ENCODE measurements around the gene BLZF1.

The BLZF1 gene

DNA sequence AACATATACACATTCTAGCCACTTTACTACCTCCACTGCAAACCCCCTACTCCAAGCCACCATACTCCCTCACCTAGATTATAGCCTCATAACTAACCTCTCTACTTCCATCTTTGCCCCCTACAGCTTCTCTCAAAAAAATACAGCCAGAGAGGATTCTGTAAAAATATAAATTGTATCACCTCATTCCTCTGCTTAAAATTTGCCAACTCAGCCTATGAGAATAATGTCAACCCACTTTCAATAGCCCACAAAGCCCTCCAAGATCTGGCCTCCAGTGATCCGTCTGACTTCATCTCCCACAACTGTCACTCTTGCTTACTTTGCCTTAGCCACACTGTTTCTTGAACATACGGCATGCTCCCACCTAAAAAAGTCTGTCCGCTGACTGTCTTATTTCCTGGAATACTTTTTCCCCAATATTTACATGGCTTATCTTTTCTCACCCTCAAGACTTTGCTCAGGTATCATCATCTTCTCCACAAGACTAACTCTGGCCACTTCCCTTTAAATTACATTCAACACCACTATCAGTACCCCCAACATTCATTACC is 21.9 kb upstream of the BLZF1 start:
- TF ChIP-seq GATA2 (IDR thresholded peaks at IDR 0.05; ENCODE audit: low read depth, low read length) (no peak), GATA3 (IDR thresholded peaks at IDR 0.05; ENCODE audit: low read depth, low read length) (no peak)

DNA sequence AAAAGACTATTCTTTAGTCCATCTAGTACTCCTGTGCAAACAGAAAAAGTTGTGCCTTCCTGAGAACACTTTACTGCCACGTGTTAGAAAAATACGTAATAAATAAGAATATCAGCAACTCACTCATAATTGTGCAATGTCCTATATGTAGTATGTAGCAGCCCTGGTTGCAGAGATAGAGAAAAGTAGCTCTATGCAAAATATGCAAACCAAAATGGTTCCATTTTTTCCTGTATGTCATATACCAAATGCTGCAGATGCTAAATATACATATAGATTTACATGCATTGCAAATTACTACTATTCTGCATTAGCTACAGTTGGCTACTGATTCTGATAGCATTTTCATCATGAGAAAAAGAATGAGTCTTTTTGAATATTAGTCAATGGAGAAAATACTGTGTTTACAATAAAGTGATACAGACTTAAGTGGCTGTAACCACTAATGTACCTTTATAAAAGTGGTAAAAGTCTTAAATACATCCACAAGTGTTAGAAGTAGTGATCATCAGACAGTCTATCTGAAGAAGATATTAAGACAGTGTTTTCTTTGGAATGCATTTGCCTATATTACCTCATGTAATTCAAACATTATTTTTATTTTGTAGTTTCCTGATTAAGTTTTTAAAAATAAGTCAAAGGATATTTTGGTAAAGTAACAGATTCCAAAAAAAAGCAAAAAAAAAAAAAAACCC is 20.2 kb upstream of the BLZF1 start:
- TF ChIP-seq GATA2 (IDR thresholded peaks at IDR 0.05; ENCODE audit: low read depth, low read length) (no peak), GATA3 (IDR thresholded peaks at IDR 0.05; ENCODE audit: low read depth, low read length) (no peak)

DNA sequence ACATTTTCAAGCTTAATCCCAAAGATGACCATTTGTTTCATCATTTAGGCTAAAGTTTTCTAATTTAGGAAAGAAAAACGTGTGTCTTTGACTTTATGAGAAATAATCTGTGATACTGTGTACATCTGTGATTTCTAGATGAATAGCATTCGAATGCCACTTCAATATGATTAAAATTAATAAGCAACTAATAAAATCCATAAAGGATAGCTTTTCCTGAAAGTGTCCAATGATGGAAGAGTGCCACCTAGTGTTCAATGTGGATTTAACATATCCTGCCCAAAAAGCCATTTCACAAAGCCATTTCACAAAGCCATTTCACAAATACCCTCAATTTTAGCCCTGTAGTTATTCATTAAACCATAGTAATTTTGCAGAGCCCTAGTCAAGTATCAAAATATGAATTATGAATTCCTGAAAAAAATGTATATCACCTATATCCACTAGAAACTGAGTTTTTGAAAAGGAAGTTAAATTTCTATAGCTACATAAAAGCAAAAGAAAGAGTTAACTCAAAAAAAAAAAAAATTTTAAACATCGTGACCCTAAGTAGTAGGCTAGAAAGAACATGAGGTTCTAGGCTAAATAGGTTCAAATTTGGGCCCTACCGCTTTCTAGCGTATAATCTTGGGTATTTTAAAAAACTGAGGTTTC is 19.5 kb upstream of the BLZF1 start:
- no peak for TF ChIP-seq GATA2 (IDR thresholded peaks at IDR 0.05; ENCODE audit: low read depth, low read length)

DNA sequence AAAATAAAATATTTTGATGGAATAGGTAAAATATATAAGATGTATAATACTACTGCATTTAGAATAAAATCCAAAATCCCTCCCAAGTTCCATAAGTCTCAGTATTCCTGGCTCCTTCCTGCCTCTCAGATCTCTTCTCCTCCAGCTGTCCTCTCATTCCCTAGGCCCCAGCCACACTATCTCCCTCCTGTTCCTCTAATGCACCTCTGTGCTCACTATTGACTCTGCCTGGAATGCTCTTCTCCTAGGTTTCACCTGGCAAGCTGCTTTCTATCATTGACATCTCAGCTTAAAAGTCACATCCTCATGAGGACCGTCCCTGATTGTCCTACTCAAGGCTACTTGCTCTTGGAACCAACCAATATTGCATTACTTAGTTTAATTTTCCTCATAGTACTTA is 7.6 kb upstream of the BLZF1 start:
- TF ChIP-seq GATA3 (IDR thresholded peaks at IDR 0.05; ENCODE audit: low read depth, low read length) (no peak), GATA2 (IDR thresholded peaks at IDR 0.05; ENCODE audit: low read depth, low read length) (no peak)

DNA sequence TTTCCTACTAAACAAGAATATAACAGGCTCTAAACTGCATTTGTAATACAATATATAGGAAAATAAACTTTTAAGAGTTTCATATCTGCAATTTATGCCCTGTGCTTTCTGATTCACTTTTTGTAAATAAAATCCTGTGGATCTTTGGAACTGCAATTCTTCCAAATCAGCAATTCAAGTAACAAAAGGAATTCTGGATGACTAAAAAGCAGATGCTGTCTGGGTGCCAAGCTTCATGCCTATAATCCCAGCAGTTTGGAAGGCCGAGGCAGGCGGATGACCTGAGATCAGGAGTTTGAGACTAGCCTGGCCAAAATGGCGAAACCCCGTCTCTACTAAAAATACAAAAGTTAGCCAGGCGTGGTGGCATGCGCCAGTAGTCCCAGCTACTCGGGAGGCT is 6.7 kb upstream of the BLZF1 start:
- TF ChIP-seq GATA3 (IDR thresholded peaks at IDR 0.05; ENCODE audit: low read depth, low read length) = no peak
- no peak for TF ChIP-seq GATA2 (IDR thresholded peaks at IDR 0.05; ENCODE audit: low read depth, low read length)

DNA sequence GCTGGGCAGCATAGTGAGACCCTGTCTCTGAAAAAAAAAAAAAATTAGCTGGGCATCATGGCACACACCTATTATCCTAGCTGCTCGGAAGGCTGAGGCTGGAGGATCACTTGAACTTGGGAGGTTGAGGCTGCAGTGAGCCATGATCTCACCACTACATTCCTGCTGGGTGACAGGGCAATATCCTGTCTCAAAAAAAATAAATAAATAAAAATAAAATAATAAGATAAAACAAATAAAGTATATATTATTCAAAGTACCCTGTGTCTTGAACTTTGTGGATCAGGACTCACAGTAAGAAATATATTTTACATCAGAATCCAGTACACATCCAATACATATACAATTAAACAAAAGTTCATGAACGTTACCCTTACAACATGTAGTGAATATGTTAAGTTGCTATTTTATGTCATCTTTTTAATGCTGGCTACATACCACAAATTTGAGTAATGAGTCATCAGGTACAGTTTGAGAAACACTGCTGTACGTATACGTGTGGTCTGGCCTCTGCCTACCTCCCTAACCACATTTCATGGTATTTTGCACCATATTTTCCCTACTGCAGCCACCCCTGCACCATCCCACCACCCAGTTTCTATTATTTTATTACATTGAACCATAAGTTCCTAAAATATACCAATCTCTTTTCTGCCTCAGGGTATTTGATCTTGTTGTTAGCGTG is 4.8 kb upstream of the BLZF1 start:
- no peak for TF ChIP-seq GATA2 (IDR thresholded peaks at IDR 0.05; ENCODE audit: low read depth, low read length)
- no peak for TF ChIP-seq GATA3 (IDR thresholded peaks at IDR 0.05; ENCODE audit: low read depth, low read length)

DNA sequence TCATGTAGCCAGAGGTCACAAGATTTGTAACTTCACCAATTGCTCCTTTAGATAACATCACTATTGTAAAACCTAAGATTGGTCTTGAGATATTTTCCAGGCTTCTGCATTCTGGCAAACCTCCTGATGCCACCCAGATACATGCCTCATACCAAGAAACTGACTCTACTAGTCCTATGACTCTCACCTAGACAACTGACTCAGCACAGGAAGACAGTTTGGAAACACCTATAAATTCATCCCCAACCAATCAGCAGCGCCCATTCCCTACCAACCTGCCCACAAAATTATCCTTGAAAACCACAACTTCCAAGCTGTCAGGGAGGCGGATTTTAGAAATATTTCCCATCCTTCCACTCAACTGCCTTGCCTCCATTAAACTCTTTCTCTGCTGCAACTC is 3.0 kb upstream of the BLZF1 start:
- TF ChIP-seq GATA2 (IDR thresholded peaks at IDR 0.05; ENCODE audit: low read depth, low read length) (no peak), GATA3 (IDR thresholded peaks at IDR 0.05; ENCODE audit: low read depth, low read length) (no peak)

DNA sequence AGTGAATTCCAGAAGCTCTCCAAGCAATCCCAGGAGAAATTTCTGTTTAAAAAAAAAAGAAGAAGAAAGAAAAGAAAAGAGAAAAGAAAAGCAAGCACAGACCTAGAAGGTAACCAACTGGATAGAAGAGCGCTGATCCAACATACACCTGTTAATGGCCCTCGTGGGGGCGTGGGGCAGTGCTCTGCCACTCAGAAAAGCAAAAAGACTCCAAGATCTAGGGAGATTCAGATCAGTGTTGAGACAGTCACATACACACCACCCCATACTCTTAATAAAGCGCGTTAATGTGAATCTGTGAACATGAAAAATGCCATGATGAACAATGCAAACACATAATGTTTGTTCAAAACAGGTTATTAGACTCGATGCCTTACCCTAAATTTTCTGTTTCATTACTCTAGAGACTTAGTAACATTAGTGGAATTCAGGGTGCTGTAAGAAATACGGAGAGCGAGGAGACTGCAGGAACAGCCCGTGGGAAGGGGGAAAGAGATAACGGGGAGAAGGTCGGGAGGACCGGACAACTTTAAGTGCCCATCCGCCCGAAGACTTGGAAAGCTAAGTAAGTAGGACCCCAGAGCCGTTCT is 804 bp upstream of the BLZF1 start:
- TF ChIP-seq GATA3 (IDR thresholded peaks at IDR 0.05; ENCODE audit: low read depth, low read length) = no peak
- TF ChIP-seq GATA2 (IDR thresholded peaks at IDR 0.05; ENCODE audit: low read depth, low read length) = peak; percentile 13; the same call in 1 of the 2 replicates

DNA sequence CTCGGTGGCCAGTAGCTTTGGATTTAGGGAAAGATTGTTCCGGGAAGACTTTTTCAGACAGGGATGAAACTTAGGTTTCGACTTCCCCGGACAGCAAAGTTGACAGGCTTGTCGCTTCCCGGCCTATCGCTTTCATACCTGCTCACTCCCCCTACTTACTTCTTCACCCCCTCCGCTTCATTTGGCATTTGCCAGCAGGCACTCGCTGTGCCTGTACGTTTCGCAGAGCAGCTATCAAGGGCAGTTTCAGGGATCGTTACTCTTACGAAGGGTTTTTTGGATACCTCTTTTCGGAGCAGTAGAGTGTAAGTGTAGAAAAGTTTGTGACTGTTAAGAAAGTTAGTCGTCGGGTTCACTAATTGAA is 393 bp downstream of the BLZF1 start:
- no peak for TF ChIP-seq GATA3 (IDR thresholded peaks at IDR 0.05; ENCODE audit: low read depth, low read length)
- TF ChIP-seq GATA2 (IDR thresholded peaks at IDR 0.05; ENCODE audit: low read depth, low read length) = no peak

DNA sequence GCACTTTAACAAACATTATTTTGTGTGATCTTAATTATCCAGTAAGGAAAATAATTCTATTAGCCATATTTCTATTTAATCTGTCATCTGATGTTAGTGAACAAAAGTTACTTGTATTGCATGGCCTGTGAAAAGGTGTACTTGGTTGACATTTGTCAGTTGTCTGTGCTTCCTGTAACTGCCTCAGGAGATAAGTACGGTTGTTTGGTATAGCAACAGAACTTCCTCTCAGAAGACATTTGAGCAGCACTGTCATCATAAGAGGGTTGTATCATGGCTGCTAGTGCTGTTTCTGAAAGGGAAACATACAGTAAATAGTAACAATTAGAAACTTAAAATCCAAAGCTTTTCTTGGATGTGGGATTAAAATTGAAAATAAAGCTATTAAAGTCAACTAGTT is 3.4 kb downstream of the BLZF1 start:
- no peak for TF ChIP-seq GATA2 (IDR thresholded peaks at IDR 0.05; ENCODE audit: low read depth, low read length)
- no peak for TF ChIP-seq GATA3 (IDR thresholded peaks at IDR 0.05; ENCODE audit: low read depth, low read length)

DNA sequence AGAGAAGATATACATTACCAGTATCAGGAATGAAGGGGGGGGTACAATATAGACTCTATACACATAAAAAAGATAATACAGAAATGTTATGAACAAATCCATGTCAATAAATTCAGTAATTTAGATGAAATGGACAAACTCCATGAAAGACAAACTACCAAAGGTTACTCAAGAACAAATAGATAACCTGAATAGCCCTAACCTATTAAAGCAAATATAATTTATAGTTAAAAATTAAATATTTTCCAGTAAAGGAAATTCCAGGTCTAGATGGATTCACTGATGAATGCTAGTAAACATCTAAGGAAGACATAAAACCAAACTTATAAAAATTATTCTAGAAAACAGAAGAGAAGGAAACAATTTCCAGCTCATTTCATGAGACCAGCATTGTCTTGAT is 13.2 kb downstream of the BLZF1 start:
- TF ChIP-seq GATA2 (IDR thresholded peaks at IDR 0.05; ENCODE audit: low read depth, low read length) (no peak), GATA3 (IDR thresholded peaks at IDR 0.05; ENCODE audit: low read depth, low read length) (no peak)

DNA sequence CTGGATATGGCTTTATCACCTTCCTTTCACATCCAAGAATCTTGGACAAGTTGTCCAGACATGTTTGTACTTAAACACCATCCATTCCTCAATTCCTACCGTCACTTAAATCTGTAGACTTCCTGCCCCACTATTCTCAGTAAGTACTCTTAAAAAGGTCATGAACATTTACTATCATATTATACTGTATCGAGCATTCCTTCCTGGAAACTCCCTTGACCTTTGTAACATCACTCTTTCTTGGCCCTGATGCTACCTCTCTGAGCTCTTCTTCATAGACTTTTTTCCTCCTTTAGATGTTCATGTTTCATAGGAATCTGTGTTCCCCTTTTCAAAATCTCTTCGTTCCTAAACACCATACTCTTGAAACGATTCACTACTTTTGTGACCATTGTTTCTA is 15.5 kb downstream of the BLZF1 start:
- TF ChIP-seq GATA2 (IDR thresholded peaks at IDR 0.05; ENCODE audit: low read depth, low read length) (no peak), GATA3 (IDR thresholded peaks at IDR 0.05; ENCODE audit: low read depth, low read length) (no peak)

DNA sequence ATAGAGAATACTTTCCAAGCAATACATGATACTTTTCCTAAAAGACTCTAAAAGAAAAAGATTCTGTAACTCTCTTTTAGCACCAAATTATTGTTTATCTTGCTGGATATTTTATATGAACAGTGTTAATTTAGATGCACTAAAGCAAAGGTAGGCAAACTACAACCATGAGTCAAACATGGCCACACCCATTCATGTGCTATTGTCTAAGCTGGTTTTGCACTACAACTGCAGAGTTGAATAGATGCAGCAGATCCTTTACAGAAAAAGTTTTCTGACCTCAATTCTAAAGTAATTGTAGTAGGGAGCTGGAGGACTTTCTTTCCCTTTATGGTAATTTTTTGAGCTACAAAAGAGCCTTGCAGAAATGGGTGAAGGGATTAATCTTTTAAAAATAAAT is 19.4 kb downstream of the BLZF1 start:
- TF ChIP-seq GATA3 (IDR thresholded peaks at IDR 0.05; ENCODE audit: low read depth, low read length) (no peak), GATA2 (IDR thresholded peaks at IDR 0.05; ENCODE audit: low read depth, low read length) (no peak)

DNA sequence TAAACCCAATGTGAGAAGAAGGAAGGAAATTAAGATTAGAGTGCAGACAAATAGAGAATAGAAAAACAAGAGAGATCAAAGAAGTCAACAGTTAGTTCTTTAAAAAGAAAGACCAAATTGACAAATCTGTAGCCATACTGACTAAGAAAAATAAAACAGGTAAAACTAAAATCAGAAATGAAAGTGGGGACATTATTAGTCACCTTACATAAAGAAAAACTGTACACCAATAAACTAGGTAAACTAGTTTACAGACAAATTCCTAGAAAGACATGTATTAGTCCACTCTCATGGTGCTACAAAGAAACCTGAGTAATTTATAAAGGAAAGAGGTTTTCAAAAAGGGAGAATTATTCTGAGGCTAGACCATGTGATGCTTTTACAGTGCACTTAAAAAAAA is 22.3 kb downstream of the BLZF1 start:
- TF ChIP-seq GATA2 (IDR thresholded peaks at IDR 0.05; ENCODE audit: low read depth, low read length) (no peak), GATA3 (IDR thresholded peaks at IDR 0.05; ENCODE audit: low read depth, low read length) (no peak)
